ENCODE measurements around the gene DCC.

The DCC gene

DNA sequence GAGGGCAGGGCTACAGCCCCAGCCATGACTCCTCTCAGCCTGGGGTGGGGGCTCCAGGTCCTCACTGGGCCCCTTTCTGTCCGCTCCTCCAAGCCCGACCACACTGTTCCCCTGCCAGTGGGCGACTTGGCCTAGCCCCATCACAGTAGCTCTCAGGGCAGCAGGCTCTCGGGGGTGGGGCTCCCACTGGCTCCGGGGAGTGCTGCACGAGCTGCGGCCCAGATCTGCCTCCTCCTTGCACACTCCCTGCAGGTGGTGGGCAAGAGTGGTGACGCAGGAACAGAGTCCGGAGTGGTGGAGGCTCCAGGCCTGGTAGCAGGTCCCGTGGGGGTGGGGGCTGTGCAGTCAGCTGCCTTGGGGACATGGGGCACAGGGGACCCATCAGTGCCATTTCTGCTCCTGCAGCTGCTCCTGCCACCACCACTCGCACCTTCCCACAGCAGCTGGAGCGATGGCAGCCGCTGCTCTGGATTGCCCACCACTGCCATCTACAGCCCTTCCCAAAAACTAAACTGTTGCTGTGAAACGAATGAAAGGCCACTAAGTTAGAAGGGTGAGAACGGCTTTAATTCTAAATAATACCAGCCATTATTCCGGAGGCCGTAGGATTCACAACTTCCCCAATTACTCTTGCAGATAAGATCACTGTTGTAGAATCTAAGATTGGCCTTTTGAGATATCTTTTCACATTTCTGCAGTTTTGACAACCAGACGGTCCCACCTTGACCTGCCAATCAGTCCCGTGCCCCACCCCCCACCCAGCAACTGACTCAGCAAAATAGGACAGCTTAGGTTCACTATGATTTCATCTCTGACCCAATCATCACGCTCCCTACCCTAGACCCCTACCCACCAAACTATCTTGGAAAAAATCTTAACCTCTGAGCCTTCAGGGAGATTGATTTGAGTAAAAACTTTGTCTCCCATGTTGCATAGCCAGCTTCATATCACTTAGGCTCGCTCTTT lies 530.2 kb downstream of the DCC start:
- TF ChIP-seq CTCF (IDR thresholded peaks at IDR 0.05; ENCODE audit: insufficient read depth, low read depth, low read length, missing control alignments), result no peak
- DNase-seq (ENCODE audit: low read depth), result no peak
- no peak overlapping the region for H3K4me3 ChIP-seq (ENCODE audit: low read length)

DNA sequence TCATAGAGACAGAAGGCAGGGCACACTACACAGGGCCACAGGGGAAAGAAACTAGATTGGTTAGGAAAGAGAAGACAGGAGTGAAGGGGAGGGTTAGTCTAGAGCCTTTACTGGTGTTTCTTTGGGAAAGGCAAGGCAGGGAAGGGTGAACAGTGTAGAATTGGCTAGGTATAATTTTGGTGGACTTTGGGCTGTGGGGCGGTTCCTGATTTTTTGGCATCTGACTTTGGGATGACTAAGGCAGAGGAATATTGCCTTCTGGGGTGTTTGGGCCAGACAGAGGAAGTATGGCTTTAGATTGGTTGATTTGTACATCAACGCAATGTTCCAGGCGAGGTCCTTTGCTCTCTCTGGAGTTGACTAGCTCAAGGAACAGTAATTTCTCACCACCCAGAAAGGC lies 534.8 kb downstream of the DCC start:
- DNase-seq (ENCODE audit: low read depth), result no peak
- TF ChIP-seq CTCF (IDR thresholded peaks at IDR 0.05; ENCODE audit: insufficient read depth, low read depth, low read length, missing control alignments), result no peak
- H3K4me3 ChIP-seq (ENCODE audit: low read length), result no peak overlapping the region

DNA sequence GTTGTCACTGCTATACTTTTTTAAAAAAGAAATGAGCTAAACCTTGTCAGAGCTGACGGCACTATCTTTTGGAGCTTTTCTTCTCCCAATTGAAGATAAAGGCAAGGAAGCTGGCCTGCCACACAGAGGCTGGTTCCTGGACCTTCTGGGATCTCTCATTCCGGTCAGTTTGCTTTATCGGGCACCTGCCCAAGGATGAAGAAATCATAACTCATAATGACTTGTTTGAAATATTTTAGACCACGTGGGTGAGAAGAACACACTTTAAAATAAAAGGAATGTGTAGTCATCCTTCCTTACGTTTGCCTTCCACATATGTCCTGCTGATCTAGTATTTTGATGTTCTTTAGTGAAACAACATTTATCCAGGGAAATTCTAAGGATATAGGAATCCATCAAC lies 535.7 kb downstream of the DCC start:
- no peak overlapping the region for H3K4me3 ChIP-seq (ENCODE audit: low read length)
- DNase-seq (ENCODE audit: low read depth), result peak; percentile 3
- no peak for TF ChIP-seq CTCF (IDR thresholded peaks at IDR 0.05; ENCODE audit: insufficient read depth, low read depth, low read length, missing control alignments)

GRCh38 chr18:52888014-52888413 lies 548.0 kb downstream of the DCC start:
- no peak for DNase-seq (ENCODE audit: low read depth)
- no peak overlapping the region for H3K4me3 ChIP-seq (ENCODE audit: low read length)
- no peak for TF ChIP-seq CTCF (IDR thresholded peaks at IDR 0.05; ENCODE audit: insufficient read depth, low read depth, low read length, missing control alignments)

GRCh38 chr18:52894801-52895200 lies 554.8 kb downstream of the DCC start:
- H3K4me3 ChIP-seq (ENCODE audit: low read length), result no peak overlapping the region
- no peak for DNase-seq (ENCODE audit: low read depth)
- no peak for TF ChIP-seq CTCF (IDR thresholded peaks at IDR 0.05; ENCODE audit: insufficient read depth, low read depth, low read length, missing control alignments)

DNA sequence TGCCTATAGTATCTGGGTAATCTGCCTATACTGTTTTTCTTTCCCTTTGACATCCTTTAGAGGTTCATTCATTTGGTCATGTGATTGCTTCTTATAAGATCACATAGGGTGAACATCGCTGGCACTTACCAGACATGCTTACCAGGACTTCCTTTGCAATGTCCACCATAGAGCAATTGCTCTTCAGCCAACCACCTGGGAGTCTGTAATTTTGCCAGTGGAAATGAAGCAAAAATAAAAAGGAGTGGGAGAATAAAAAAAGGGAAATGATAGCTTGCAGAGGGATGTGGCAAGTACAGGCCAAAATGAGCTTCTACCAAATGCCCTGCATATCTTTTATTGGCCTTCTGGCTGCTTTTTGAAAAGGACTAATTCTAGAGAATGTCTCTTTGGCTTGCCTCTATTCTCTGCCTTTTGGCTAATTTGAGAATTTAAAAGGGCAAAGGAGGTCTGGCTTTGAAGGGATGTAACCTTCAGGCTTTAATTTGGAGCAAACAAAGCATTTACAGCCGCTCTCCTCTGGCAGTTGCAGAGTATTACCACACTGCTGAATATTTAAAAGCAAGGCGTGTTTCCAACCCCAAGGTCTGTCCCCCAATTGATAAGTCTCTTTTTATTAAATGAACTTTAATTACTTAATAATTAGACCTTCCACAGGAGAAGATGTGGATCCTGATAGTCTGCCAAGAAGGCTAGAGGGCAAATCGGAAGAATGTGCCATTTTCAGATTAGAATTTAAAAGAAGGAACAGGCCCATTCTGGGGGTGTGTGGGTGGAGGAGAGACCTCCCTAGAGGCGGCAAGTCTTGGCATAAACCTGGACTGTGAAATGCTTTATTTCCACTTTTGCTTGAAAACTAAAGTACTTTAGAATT lies 557.9 kb downstream of the DCC start:
- TF ChIP-seq CTCF (IDR thresholded peaks at IDR 0.05; ENCODE audit: insufficient read depth, low read depth, low read length, missing control alignments), result no peak
- DNase-seq (ENCODE audit: low read depth), result no peak
- no peak overlapping the region for H3K4me3 ChIP-seq (ENCODE audit: low read length)
